Measurements from ENCODE around the gene HOPX. TPM values are rescaled to one million over a fixed set of nuclear protein-coding genes. Genes with fewer than 3 reads are reported as not detected.

Gene HOPX
- total RNA-seq, 1 experiment from 2014 or later: not detected

DNA sequence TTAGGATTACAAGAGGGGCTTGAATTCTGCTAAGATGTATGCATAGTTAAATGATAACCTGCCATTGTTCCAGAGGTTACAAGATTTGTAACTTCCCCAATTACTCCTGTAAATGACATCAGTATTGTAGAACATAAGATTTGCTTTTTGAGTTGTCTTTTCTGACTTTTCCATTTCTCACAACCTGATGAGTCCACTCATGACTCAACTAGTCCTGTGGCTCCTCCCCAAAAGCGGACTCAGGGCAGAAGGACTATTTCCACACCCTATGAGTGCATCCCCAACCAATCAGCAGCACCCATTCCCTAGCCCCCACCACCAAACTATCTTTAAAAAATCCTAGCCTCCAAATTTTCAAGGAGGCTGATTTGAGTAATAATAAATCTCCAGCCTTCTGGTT lies 54.7 kb downstream of the HOPX start:
- Histone ChIP-seq H3K9ac (ENCODE audit: extremely low read depth, insufficient read length, low read length) (no peak overlapping the region), H2BK15ac (ENCODE audit: low read depth, low read length) (no peak overlapping the region), H2BK12ac (ENCODE audit: insufficient read length, low read depth, low read length) (no peak overlapping the region), H3K23me2 (ENCODE audit: insufficient read length, low read depth, low read length, poor library complexity, severe bottlenecking) (no peaks in the 10 kb centered on the region), H3K79me2 (ENCODE audit: insufficient read depth, low read length) (no peaks in the 10 kb centered on the region), H3K56ac (ENCODE audit: insufficient read length, low read depth, low read length) (no peak overlapping the region), H3K4ac (ENCODE audit: low read depth, low read length) (no peak overlapping the region), H3K4me2 (ENCODE audit: insufficient read depth, insufficient read length, low read length) (no peak overlapping the region), H3T11ph (ENCODE audit: low read length) (no peak overlapping the region), H4K5ac (ENCODE audit: insufficient read length, low read depth, low read length) (no peak overlapping the region), H3K79me1 (ENCODE audit: insufficient read depth, low read depth, low read length, poor library complexity, severe bottlenecking) (no peaks in the 10 kb centered on the region), H3K18ac (ENCODE audit: insufficient read length, low read depth, low read length) (no peak overlapping the region), H4K8ac (replicated peaks; ENCODE audit: insufficient read length, low read depth, low read length) (no peak overlapping the region), H4K20me1 (ENCODE audit: control insufficient read depth, insufficient read depth, insufficient read length) (no peaks in the 10 kb centered on the region), H2BK120ac (ENCODE audit: low read depth, low read length, poor library complexity, severe bottlenecking) (no peak overlapping the region), H4K91ac (ENCODE audit: insufficient read length, low read depth, low read length) (no peak overlapping the region), H3K23ac (ENCODE audit: insufficient read length, low read depth, low read length) (no peak overlapping the region), H2BK20ac (ENCODE audit: low read depth, low read length, poor library complexity, severe bottlenecking) (no peak overlapping the region), H3K9me3 (ENCODE audit: control insufficient read depth, low read depth, low read length) (no peaks in the 10 kb centered on the region), H3K27me3 (ENCODE audit: insufficient read depth, low read length) (no peaks in the 10 kb centered on the region), H3K14ac (ENCODE audit: insufficient read depth, low read length) (no peak overlapping the region), H2AFZ (ENCODE audit: low read length) (no peak overlapping the region), H3K4me1 (ENCODE audit: insufficient read depth, low read length) (no peaks in the 10 kb centered on the region), H2AK5ac (ENCODE audit: insufficient read length, low read length) (no peak overlapping the region), H2BK5ac (ENCODE audit: insufficient read length, low read length) (no peak overlapping the region), H3K27ac (ENCODE audit: insufficient read length, low read depth, low read length) (no peak overlapping the region)
- Mint-ChIP-seq H3K4me3 (no peak overlapping the region), H3K27me3 (ENCODE audit: low read depth) (peaks cover 32% of the 10 kb centered on the region), H3K27ac (no peak overlapping the region), H3K36me3 (ENCODE audit: insufficient read depth in 1 of 3, low read depth in 3 of 3) (peaks cover 10 to 27% (median 25%) of the 10 kb centered on the region in 3 experiments), H3K9me3 (peaks cover 35 to 41% of the 10 kb centered on the region in 2 experiments), H3K4me1 (no peaks in the 10 kb centered on the region)
- WGBS (ENCODE audit: extremely low coverage, insufficient read length, low lambda C conversion rate): no CpG with 5 or more reads among the region's 1 CpG
- no peak for DNase-seq
- TF ChIP-seq, protein P1, sequence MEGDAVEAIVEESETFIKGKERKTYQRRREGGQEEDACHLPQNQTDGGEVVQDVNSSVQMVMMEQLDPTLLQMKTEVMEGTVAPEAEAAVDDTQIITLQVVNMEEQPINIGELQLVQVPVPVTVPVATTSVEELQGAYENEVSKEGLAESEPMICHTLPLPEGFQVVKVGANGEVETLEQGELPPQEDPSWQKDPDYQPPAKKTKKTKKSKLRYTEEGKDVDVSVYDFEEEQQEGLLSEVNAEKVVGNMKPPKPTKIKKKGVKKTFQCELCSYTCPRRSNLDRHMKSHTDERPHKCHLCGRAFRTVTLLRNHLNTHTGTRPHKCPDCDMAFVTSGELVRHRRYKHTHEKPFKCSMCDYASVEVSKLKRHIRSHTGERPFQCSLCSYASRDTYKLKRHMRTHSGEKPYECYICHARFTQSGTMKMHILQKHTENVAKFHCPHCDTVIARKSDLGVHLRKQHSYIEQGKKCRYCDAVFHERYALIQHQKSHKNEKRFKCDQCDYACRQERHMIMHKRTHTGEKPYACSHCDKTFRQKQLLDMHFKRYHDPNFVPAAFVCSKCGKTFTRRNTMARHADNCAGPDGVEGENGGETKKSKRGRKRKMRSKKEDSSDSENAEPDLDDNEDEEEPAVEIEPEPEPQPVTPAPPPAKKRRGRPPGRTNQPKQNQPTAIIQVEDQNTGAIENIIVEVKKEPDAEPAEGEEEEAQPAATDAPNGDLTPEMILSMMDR (conservative IDR thresholded peaks at IDR 0.05): no peak
